Mesodermal cell (in vitro differentiated cells): ENCODE results near the gene RNF212.
"Not testable (repeated sequence)": the region's sequence is repeated elsewhere in the genome, so short reads cannot be mapped to it uniquely, and the experiment has no call there.

ENCODE experiments used
- H3K27ac ChIP-seq: 2 replicates; pipeline ENCODE4 v1.7.0; 2013; ENCODE audit warnings: mild to moderate bottlenecking, low read depth, low read length, moderate library complexity; ENCODE audit not compliant: severe bottlenecking
- H3K36me3 ChIP-seq: 2 replicates; pipeline ENCODE4 v1.7.1; 2013; ENCODE audit warnings: mild to moderate bottlenecking, low read length, moderate library complexity; ENCODE audit not compliant: control insufficient read depth, insufficient read depth
- H3K4me1 ChIP-seq: one replicate; pipeline ENCODE4 v1.7.1; 2013; ENCODE audit warnings: mild to moderate bottlenecking, low read length; ENCODE audit not compliant: insufficient read depth, control insufficient read depth, poor library complexity, severe bottlenecking
- H3K4me3 ChIP-seq: 2 replicates; pipeline ENCODE4 v1.7.0; 2013; ENCODE audit warnings: low read length, control low read depth, mild to moderate bottlenecking; ENCODE audit not compliant: insufficient read depth, poor library complexity, severe bottlenecking; ENCODE audit errors: extremely low read depth
- H3K9me3 ChIP-seq: 2 replicates; pipeline ENCODE4 v1.7.1; 2013; ENCODE audit warnings: mild to moderate bottlenecking, low read length, moderate library complexity; ENCODE audit not compliant: control insufficient read depth
- WGBS, 2 experiments: methylation state at CpG; one replicate each; pipeline ENCODE4 v1.1.5; 2013; ENCODE audit warnings: missing lambda C conversion rate in 2 of 2; ENCODE audit not compliant: insufficient coverage in 2 of 2; 5-methylcytosine and 5-hydroxymethylcytosine counted together

Gene RNF212

GRCh38 chr4:1055243-1055701, 58.1 kb downstream of the RNF212 start:
- not testable (repeated sequence) for H3K36me3 ChIP-seq, H3K4me3 ChIP-seq, H3K4me1 ChIP-seq, H3K9me3 ChIP-seq, H3K27ac ChIP-seq
- 54 to 65% methylated on average over 8 to 12 of the region's 13 CpGs for WGBS, 2 experiments

DNA sequence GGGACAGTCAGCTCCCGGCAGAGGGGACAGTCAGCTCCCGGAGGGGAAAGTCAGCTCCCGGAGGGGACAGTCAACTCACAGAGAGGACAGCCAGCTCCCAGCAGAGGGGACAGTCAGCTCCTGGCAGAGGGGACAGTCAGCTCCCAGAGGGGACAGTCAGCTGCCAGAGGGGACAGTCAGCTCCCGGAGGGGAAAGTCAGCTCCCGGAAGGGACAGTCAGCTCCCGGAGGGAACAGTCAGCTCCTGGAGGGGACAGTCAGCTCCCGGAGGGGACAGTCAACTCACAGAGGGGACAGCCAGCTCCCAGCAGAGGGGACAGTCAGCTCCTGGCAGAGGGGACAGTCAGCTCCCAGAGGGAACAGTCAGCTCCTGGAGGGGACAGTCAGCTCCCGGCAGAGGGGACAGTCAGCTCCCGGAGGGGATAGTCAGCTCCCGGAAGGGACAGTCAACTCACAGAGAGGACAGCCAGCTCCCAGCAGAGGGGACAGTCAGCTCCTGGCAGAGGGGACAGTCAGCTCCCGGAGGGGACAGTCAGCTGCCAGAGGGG, 58.6 kb downstream of the RNF212 start:
- not testable (repeated sequence) for H3K4me1 ChIP-seq, H3K4me3 ChIP-seq, H3K9me3 ChIP-seq, H3K27ac ChIP-seq, H3K36me3 ChIP-seq
- WGBS, 2 experiments, result 67% methylated on average over 2 of the region's 11 CpGs; no CpG with 5 or more reads in 1 of the 2 experiments

GRCh38 chr4:1053891-1054290, 59.5 kb downstream of the RNF212 start:
- H3K4me3 ChIP-seq, H3K36me3 ChIP-seq, H3K27ac ChIP-seq, H3K4me1 ChIP-seq, H3K9me3 ChIP-seq: not testable (repeated sequence)
- WGBS, 2 experiments, result 62 to 83% methylated on average over 5 to 6 of the region's 7 CpGs

GRCh38 chr4:1053080-1053661, 60.2 kb downstream of the RNF212 start:
- WGBS, 2 experiments, result 55 to 66% methylated on average over 20 to 24 of the region's 24 CpGs
- no peak overlapping the region for H3K27ac ChIP-seq
- no peaks in the 10 kb centered on the region for H3K36me3 ChIP-seq
- H3K9me3 ChIP-seq, result peaks cover 4% of the 10 kb centered on the region
- H3K4me3 ChIP-seq, result no peak overlapping the region
- no peaks in the 10 kb centered on the region for H3K4me1 ChIP-seq

DNA sequence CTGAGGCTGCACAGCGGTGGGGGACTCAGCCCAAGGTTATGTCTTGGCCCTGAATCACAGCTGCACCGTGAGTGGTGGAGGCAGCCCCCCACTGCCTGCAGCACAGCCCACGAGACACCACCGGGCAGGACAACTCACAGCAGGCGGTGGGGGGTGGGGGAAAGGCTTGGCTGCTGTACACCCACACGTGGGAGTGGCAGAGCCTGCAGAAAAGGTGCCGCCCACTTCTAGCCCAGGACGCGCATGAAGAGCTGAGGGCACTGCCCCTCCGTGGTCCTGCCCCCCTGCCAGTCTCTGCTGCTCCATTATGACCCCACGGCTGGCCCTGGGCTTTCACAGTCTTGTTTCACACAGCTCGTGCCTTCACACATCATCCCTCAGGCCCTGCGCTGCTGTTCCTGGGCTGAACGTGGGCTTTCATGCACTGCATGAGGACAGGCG, 61.1 kb downstream of the RNF212 start:
- Histone ChIP-seq H3K9me3 (peaks cover 4% of the 10 kb centered on the region), H3K4me1 (peaks cover under 1% of the 10 kb centered on the region), H3K36me3 (no peaks in the 10 kb centered on the region), H3K4me3 (no peak overlapping the region), H3K27ac (no peak overlapping the region)
- WGBS, 2 experiments, result 71 to 79% methylated on average over 14 to 15 of the region's 15 CpGs

- no peak overlapping the region for H3K4me3 ChIP-seq
- 93% methylated on average over 5 to 8 of the region's 9 CpGs for WGBS, 2 experiments
- no peak overlapping the region for H3K27ac ChIP-seq
- no peaks in the 10 kb centered on the region for H3K36me3 ChIP-seq
- H3K9me3 ChIP-seq, result peaks cover 4% of the 10 kb centered on the region
- peaks cover 7% of the 10 kb centered on the region for H3K4me1 ChIP-seq
Measured at GRCh38 chr4:1051472-1051871, 61.9 kb downstream of the RNF212 start.

DNA sequence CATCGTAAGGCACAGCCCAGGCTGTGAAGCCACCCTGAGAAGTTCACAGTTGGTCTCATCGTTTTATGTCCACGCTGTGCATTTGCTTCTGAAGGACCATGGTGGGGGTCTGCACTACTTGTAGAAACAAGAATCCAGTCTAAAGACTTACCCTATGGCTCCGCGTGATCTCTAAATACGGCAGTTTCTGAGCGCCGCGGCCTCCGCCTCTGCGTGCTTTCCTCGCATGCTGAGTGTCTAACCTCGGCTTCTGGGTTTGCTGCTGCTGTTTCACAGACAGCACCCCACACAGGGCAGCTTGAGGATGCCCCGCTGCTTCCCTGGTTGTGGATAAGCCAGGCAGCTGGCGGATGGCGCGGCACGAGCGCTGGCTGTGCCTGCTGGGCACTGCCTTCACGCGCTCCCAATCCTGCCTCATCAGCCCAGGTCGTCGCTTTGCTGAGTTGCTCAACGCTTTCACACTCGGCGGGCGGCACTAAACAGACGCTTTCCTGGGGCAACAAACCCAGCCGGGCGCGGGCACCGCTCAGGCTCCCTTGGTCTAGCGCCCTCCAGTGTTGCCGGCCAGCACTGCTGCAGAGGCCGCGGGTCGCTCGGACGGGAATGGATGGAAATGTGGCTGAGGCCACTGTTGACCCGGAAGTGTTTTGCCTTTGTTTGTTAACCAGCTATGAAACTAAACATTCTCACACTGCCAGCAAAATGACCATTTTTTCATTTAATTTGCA, 62.7 kb downstream of the RNF212 start:
- Histone ChIP-seq H3K36me3 (no peaks in the 10 kb centered on the region), H3K27ac (no peak overlapping the region), H3K9me3 (peaks cover 4% of the 10 kb centered on the region), H3K4me3 (no peak overlapping the region), H3K4me1 (peaks cover 7% of the 10 kb centered on the region)
- WGBS, 2 experiments, result 81 to 87% methylated on average over 34 to 38 of the region's 40 CpGs

GRCh38 chr4:1049591-1049905, 63.8 kb downstream of the RNF212 start:
- WGBS, 2 experiments, result 92 to 93% methylated on average over 21 of the region's 21 CpGs
- H3K4me1 ChIP-seq, result peaks cover 15% of the 10 kb centered on the region
- H3K27ac ChIP-seq, result no peak overlapping the region
- H3K9me3 ChIP-seq, result peaks cover 4% of the 10 kb centered on the region
- no peak overlapping the region for H3K4me3 ChIP-seq
- H3K36me3 ChIP-seq, result no peaks in the 10 kb centered on the region

GRCh38 chr4:1048773-1049590, 64.4 kb downstream of the RNF212 start:
- H3K4me3 ChIP-seq, result no peak overlapping the region
- WGBS, 2 experiments, result 88 to 90% methylated on average over 13 to 16 of the region's 16 CpGs

GRCh38 chr4:1047976-1048772, 65.2 kb downstream of the RNF212 start:
- Histone ChIP-seq H3K9me3 (peaks cover 4% of the 10 kb centered on the region), H3K27ac (no peak overlapping the region), H3K4me3 (no peak overlapping the region), H3K36me3 (no peaks in the 10 kb centered on the region), H3K4me1 (peaks cover 24% of the 10 kb centered on the region)
- WGBS, 2 experiments, result 88 to 90% methylated on average over 25 to 32 of the region's 34 CpGs

More at GRCh38 chr4:1048773-1049590, 64.4 kb downstream of the RNF212 start:
- Histone ChIP-seq H3K9me3 (peaks cover 4% of the 10 kb centered on the region), H3K36me3 (no peaks in the 10 kb centered on the region), H3K27ac (no peak overlapping the region), H3K4me1 (peaks cover 20% of the 10 kb centered on the region)
